Duodenal mucosa (tissue), 2 donors: Measurements from ENCODE around the gene PADI6.
A peak's percentile ranks its signal among the peaks of the same experiment; 100 is the strongest.

Experiments used
- H3K27ac ChIP-seq: one replicate; pipeline ENCODE4 v1.7.0; 2013; ENCODE audit warnings: low read depth, low read length
- H3K27me3 ChIP-seq, 2 donors: one replicate each; pipeline ENCODE4 v1.7.0; 2013; ENCODE audit warnings: low read length in 2 of 2, control low read depth in 1 of 2; ENCODE audit not compliant: insufficient read depth in 2 of 2, control insufficient read depth in 1 of 2
- H3K36me3 ChIP-seq, 2 donors: one replicate each; pipeline ENCODE4 v1.7.0; 2013; ENCODE audit warnings: low read length in 2 of 2, control low read depth in 1 of 2; ENCODE audit not compliant: insufficient read depth in 2 of 2, control insufficient read depth in 1 of 2
- H3K4me1 ChIP-seq, 2 donors: one replicate each; pipeline ENCODE4 v1.7.0; 2013; ENCODE audit warnings: low read length in 2 of 2, control low read depth in 1 of 2; ENCODE audit not compliant: insufficient read depth in 2 of 2, control insufficient read depth in 1 of 2
- H3K4me3 ChIP-seq, 2 donors: one replicate each; pipeline ENCODE4 v1.7.0; 2013; ENCODE audit warnings: low read length in 2 of 2, low read depth in 1 of 2
- H3K9ac ChIP-seq, 2 donors: one replicate each; pipeline ENCODE4 v1.7.0; 2013; ENCODE audit warnings: low read length in 2 of 2, low read depth in 1 of 2
- H3K9me3 ChIP-seq, 2 donors: one replicate each; pipeline ENCODE4 v1.7.0; 2013; ENCODE audit warnings: low read length in 2 of 2, control low read depth in 1 of 2; ENCODE audit not compliant: control insufficient read depth in 1 of 2

The PADI6 gene

GRCh38 chr1:17433261-17433660, 61.3 kb downstream of the PADI6 start:
- no peak overlapping the region for H3K27ac ChIP-seq
- no peaks in the 10 kb centered on the region for H3K27me3 ChIP-seq
- H3K36me3 ChIP-seq: peaks cover 10 to 24% of the 10 kb centered on the region in 2 donors
- no peak overlapping the region for H3K4me3 ChIP-seq
- H3K4me1 ChIP-seq: peaks cover 25 to 35% of the 10 kb centered on the region in 2 donors
- no peaks in the 10 kb centered on the region for H3K9me3 ChIP-seq
- no peak overlapping the region for H3K9ac ChIP-seq

DNA sequence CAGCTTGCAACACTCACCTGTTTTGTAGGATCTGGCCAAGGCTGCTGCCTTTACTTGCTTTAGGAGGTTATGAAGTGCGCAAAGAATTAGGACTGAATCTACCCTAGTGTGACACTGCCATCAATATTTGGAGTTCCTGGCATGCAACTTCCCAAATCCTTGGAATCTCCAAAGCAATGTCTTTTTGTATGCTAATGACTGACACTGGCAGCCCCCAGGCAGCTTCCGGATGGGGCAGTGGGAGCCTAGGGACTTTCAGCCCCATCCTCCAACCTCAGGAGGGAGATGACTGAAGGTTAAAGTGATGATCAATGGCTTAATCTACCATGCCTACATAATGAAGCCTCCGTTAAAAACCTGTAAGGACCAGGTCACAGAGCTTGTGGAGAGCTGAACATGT, 62.0 kb downstream of the PADI6 start:
- Histone ChIP-seq H3K9me3 (no peaks in the 10 kb centered on the region), H3K9ac (no peak overlapping the region), H3K4me1 (peaks cover 17 to 30% of the 10 kb centered on the region in 2 donors), H3K27ac (no peak overlapping the region), H3K4me3 (no peak overlapping the region), H3K36me3 (peaks cover 5 to 22% of the 10 kb centered on the region in 2 donors), H3K27me3 (no peaks in the 10 kb centered on the region)

GRCh38 chr1:17434601-17435000, 62.6 kb downstream of the PADI6 start:
- Histone ChIP-seq H3K9me3 (no peaks in the 10 kb centered on the region), H3K27me3 (no peaks in the 10 kb centered on the region), H3K27ac (no peak overlapping the region), H3K9ac (no peak overlapping the region), H3K4me1 (peaks cover 12 to 24% of the 10 kb centered on the region in 2 donors), H3K36me3 (peaks cover 5 to 17% of the 10 kb centered on the region in 2 donors), H3K4me3 (no peak overlapping the region)

DNA sequence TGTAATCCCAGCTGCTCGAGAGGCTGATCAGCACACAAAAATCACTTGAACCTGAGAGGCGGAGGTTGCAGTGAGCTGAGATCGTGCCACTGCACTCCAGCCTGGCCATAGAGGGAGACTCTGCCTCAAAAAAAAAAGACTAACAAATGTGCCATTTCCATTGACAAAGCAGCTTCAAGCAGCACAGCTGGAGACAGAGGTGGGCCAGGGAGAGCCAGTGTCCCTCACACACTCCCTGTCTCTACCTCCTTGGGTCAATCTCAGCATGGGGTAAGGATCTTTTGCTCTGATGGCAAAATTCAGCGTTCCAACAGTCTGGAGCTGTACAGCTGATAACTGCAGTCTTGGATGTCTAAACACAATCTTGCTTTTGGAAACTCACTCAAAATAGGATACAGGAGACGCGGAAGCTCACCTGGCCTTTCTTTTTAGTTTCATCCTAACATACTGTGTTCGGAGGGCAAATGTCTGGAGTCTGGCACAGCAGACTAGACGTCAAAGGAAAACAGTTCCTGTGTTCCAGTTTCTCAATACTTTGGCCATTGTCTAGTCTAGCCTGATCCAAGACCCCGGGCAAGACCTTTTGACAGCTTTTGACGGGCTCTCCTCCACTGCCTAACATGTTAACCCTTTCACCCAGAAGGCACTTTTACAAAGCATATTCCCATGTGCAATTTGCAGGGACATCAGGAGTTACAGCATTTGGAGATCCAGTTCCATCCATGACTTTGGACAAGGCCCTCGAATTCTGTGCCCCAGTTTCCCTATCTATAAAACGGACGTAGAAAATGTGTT, 64.6 kb downstream of the PADI6 start:
- H3K4me1 ChIP-seq: peaks cover 15 to 33% of the 10 kb centered on the region in 2 donors
- H3K27ac ChIP-seq: no peak overlapping the region
- H3K9me3 ChIP-seq: no peaks in the 10 kb centered on the region
- no peaks in the 10 kb centered on the region for H3K27me3 ChIP-seq
- H3K36me3 ChIP-seq: peaks cover 5 to 15% of the 10 kb centered on the region in 2 donors
- H3K9ac ChIP-seq: peak overlapping the region; percentile 16 to 54
- peak overlapping the region; percentile 68 to 70 for H3K4me3 ChIP-seq

- Histone ChIP-seq H3K27me3 (no peaks in the 10 kb centered on the region), H3K9ac (peak overlapping the region; percentile 16 to 54), H3K4me3 (peak overlapping the region; percentile 68 to 70), H3K36me3 (peaks cover 3 to 15% of the 10 kb centered on the region in 2 donors), H3K9me3 (no peaks in the 10 kb centered on the region), H3K27ac (no peak overlapping the region), H3K4me1 (peaks cover 17 to 33% of the 10 kb centered on the region in 2 donors)
Measured at GRCh38 chr1:17437260-17437579, 65.2 kb downstream of the PADI6 start.

DNA sequence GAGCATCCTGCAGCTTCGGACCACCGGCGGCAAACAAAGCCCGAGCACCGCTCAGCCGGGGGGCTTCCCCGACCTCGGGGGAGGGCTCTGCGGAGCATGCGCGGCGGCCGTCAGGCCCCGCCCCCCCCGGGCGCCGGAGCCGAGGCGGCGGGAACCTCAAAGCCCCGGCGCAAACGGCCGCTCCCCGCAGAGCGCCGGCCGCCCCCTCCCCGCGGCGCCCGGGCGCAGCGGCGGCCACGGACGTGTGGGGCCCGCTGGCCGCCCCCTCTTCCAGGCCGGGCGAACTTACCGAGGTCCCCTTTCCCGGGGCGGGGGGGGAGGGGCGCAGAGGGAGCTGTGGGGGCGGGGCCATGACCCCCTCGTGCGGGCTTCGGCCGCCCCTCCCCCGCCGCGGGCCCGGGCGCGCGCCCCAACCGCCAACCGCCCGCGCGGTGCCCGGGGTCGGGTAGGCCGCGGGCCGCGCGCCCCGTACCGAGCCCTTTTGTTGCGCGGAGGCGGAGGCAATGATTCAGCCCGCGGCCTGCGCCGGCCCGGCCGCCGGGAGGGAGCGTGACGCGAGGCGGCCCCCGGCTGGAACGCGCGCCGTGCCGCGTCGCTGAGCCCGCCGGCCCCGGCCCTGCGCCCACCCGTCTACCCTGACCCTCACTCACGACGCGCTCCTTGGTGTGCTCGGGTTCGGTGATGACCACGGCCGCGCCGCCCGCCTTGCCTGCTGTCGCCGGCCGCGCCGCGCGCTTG, 65.8 kb downstream of the PADI6 start:
- no peaks in the 10 kb centered on the region for H3K9me3 ChIP-seq
- peak overlapping the region; percentile 61 for H3K27ac ChIP-seq
- peak overlapping the region; percentile 83 to 90 for H3K4me3 ChIP-seq
- H3K36me3 ChIP-seq: peaks cover 0 to 15% of the 10 kb centered on the region in 2 donors
- H3K9ac ChIP-seq: peak overlapping the region; percentile 16 to 54
- H3K27me3 ChIP-seq: no peaks in the 10 kb centered on the region
- H3K4me1 ChIP-seq: peaks cover 17 to 30% of the 10 kb centered on the region in 2 donors

- H3K9me3 ChIP-seq: no peaks in the 10 kb centered on the region
- H3K4me1 ChIP-seq: peaks cover 17 to 30% of the 10 kb centered on the region in 2 donors
- peak overlapping the region; percentile 83 to 90 for H3K4me3 ChIP-seq
- H3K36me3 ChIP-seq: peaks cover 0 to 11% of the 10 kb centered on the region in 2 donors
- H3K27me3 ChIP-seq: no peaks in the 10 kb centered on the region
- peak overlapping the region; percentile 59 to 68 for H3K9ac ChIP-seq
- H3K27ac ChIP-seq: peak overlapping the region; percentile 61
Measured at GRCh38 chr1:17438318-17439249, 66.6 kb downstream of the PADI6 start.

- Histone ChIP-seq H3K27me3 (no peaks in the 10 kb centered on the region), H3K27ac (peak within 1 kb of the TSS; percentile 61), H3K9ac (peak within 1 kb of the TSS; percentile 59 to 68), H3K9me3 (no peaks in the 10 kb centered on the region), H3K4me1 (peaks cover 17 to 27% of the 10 kb centered on the region in 2 donors), H3K36me3 (peaks cover 0 to 2% of the 10 kb centered on the region in 2 donors), H3K4me3 (peak within 1 kb of the TSS; percentile 83 to 90)
Measured at GRCh38 chr1:17439250-17440073, 67.5 kb downstream of the PADI6 start, which contains the start of gene RCC2. RCC2 (minus strand) TSS chr1:17439677; CDS start chr1:17438514, 1,163 bp downstream.
